Vagina (tissue), 2 donors: Measurements from ENCODE around the gene TMEM212.
"Not testable (repeated sequence)": the region's sequence is repeated elsewhere in the genome, so short reads cannot be mapped to it uniquely, and the experiment has no call there.

Experiments
- POLR2A ChIP-seq, 2 donors: fragments of 450-650 bp; IDR thresholded peaks; one replicate each; pipeline ENCODE4 v1.6.1; 2017; ENCODE audit warnings: antibody characterized with exemption in 2 of 2, mild to moderate bottlenecking in 2 of 2, moderate library complexity in 2 of 2
- POLR2AphosphoS5 ChIP-seq, 2 donors: sonication (generic); formaldehyde crosslinking; IDR thresholded peaks; one replicate each; pipeline ENCODE4 v1.9.0; 2017; ENCODE audit warnings: antibody characterized with exemption in 2 of 2, mild to moderate bottlenecking in 2 of 2, low read depth in 1 of 2; ENCODE audit not compliant: insufficient read depth in 1 of 2
- TF ChIP-seq, protein P1 (sequence below), 3 experiments: fragments of 450-650 bp in 2 of 3; fragments of 200-600 bp in 1 of 3; sonication (generic) in 1 of 3; IDR thresholded peaks; one replicate each; pipeline ENCODE4 v1.5.1; 2017 to 2019; ENCODE audit warnings: antibody characterized with exemption in 3 of 3, mild to moderate bottlenecking in 2 of 3, moderate library complexity in 2 of 3

DNA sequence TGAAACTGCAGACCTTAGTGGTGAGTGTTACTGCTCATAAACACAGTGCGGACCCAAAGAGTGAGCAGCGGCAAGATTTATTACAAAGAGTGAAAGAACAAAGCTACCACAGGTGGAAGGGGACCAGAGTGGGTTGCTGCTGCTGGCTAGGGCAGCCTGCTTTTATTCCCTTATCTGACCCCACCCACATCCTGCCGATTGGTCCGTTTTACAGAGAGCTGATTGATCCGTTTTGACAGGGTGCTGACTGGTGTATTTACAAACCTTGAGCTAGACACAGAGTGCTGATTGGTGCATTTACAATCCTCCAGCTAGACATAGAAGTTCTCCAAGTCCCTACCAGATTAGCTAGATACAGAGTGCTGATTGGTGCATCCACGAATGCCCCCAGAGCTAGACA is 63.4 kb downstream of the TMEM212 start:
- TF ChIP-seq, protein P1, sequence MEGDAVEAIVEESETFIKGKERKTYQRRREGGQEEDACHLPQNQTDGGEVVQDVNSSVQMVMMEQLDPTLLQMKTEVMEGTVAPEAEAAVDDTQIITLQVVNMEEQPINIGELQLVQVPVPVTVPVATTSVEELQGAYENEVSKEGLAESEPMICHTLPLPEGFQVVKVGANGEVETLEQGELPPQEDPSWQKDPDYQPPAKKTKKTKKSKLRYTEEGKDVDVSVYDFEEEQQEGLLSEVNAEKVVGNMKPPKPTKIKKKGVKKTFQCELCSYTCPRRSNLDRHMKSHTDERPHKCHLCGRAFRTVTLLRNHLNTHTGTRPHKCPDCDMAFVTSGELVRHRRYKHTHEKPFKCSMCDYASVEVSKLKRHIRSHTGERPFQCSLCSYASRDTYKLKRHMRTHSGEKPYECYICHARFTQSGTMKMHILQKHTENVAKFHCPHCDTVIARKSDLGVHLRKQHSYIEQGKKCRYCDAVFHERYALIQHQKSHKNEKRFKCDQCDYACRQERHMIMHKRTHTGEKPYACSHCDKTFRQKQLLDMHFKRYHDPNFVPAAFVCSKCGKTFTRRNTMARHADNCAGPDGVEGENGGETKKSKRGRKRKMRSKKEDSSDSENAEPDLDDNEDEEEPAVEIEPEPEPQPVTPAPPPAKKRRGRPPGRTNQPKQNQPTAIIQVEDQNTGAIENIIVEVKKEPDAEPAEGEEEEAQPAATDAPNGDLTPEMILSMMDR (IDR thresholded peaks at IDR 0.05), result not testable (repeated sequence)
- not testable (repeated sequence) for TF ChIP-seq POLR2AphosphoS5 (IDR thresholded peaks at IDR 0.05; ENCODE audit: insufficient read depth in 1 of 2, low read depth in 1 of 2); POLR2A (IDR thresholded peaks at IDR 0.05)
